Measurements from ENCODE around the gene SORBS1.

SORBS1 gene

DNA sequence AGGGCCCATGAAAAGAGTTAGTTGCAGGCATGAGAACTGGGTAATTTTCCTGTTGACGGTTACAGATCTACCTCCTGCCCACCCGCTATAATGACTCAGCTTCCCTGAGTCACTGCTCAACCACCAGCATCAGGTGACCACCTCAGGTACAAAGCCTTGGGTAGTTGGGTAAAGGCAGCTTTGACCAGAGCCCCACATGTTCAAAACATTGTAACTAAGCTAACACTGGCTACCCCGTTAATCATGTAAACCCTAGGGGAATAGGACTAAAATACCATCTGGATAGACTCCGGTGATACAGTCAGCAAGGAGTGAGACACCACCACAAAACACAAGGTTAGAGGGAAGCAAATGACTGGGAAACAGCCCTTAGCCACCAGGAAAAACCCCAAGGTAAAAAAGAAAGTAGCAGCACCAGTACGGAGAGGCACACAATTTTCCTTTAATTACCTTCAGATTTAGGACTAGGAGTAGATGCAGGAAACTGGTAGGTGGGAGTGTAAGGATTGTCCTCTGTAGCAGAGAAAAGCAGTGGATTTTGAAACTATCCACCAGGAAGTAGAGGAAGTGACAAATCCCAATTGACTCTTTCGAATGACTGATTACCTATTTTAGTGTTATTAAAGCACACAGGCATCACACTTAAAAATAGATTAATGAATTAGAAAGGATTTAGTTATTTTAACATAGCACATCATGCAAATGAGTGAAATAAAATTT lies 166.8 kb downstream of the SORBS1 start:
- Histone ChIP-seq H3K36me3 (ENCODE audit: control insufficient read depth, insufficient read depth, low read length) (peaks cover 3% of the 10 kb centered on the region), H3K9me3 (ENCODE audit: control insufficient read depth, low read length) (no peaks in the 10 kb centered on the region), H3K4me3 (ENCODE audit: insufficient read depth, low read depth, low read length) (no peak overlapping the region), H3K4me1 (ENCODE audit: control insufficient read depth, insufficient read depth, low read length) (peaks cover 3% of the 10 kb centered on the region), H3K27me3 (ENCODE audit: control insufficient read depth, insufficient read depth, low read length, poor library complexity, severe bottlenecking) (no peaks in the 10 kb centered on the region), H3K27ac (ENCODE audit: insufficient read depth, low read depth, low read length, poor library complexity, severe bottlenecking) (no peak overlapping the region)
- WGBS, 2 experiments = 95 to 99% methylated on average over 4 to 6 of the region's 6 CpGs

DNA sequence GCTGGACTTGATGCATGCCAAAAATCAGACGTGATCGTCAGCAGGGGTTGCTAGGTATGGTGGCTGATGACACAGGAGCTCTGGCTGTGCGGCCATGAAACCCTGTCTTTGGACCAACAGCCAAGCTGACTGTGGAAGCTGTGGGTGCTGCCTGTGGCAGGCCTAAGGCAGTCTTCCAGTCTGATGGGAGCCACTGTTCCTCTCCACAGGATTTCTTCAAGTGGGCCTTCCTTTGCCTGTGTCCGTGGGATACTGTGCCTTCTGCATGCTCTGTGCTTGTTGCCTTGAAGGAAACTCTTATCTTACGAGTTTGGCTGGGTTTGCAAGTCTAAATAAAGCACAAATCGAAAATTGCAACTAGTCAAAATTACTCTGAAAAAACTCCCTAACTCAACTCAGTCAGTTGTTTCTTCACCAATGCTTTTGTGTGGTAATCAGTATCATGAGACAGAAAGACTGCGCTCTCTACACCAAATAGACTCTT lies 168.4 kb downstream of the SORBS1 start:
- Histone ChIP-seq H3K27me3 (ENCODE audit: control insufficient read depth, insufficient read depth, low read length, poor library complexity, severe bottlenecking) (no peaks in the 10 kb centered on the region), H3K4me3 (ENCODE audit: insufficient read depth, low read depth, low read length) (no peak overlapping the region), H3K9me3 (ENCODE audit: control insufficient read depth, low read length) (no peaks in the 10 kb centered on the region), H3K36me3 (ENCODE audit: control insufficient read depth, insufficient read depth, low read length) (no peaks in the 10 kb centered on the region), H3K4me1 (ENCODE audit: control insufficient read depth, insufficient read depth, low read length) (peaks cover 3% of the 10 kb centered on the region), H3K27ac (ENCODE audit: insufficient read depth, low read depth, low read length, poor library complexity, severe bottlenecking) (no peak overlapping the region)
- WGBS, 2 experiments = 93% methylated on average over 7 of the region's 7 CpGs

DNA sequence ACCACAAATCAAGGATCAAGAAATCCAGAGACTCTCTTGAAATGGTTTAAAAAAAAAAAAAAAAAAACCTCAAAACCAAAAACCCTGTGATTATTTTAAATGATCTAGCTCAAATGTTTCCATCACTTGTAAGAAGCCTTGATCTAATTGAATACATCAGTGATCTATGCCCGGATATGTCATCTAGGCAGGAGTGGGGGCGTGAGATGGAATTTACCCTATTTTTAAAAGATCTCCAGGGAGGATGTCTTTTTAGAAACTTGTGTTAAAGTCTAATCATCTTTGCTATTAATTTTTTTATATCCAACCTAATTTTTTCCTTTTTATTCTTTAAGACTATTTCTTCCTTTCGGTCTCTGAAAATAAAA lies 169.0 kb downstream of the SORBS1 start:
- Histone ChIP-seq H3K27ac (ENCODE audit: insufficient read depth, low read depth, low read length, poor library complexity, severe bottlenecking) (no peak overlapping the region), H3K27me3 (ENCODE audit: control insufficient read depth, insufficient read depth, low read length, poor library complexity, severe bottlenecking) (no peaks in the 10 kb centered on the region), H3K9me3 (ENCODE audit: control insufficient read depth, low read length) (no peaks in the 10 kb centered on the region), H3K4me3 (ENCODE audit: insufficient read depth, low read depth, low read length) (no peak overlapping the region), H3K36me3 (ENCODE audit: control insufficient read depth, insufficient read depth, low read length) (no peaks in the 10 kb centered on the region), H3K4me1 (ENCODE audit: control insufficient read depth, insufficient read depth, low read length) (peaks cover 3% of the 10 kb centered on the region)
- WGBS, 2 experiments = 100% methylated on average over 2 of the region's 3 CpGs; no CpG with 5 or more reads in 1 of the 2 experiments

DNA sequence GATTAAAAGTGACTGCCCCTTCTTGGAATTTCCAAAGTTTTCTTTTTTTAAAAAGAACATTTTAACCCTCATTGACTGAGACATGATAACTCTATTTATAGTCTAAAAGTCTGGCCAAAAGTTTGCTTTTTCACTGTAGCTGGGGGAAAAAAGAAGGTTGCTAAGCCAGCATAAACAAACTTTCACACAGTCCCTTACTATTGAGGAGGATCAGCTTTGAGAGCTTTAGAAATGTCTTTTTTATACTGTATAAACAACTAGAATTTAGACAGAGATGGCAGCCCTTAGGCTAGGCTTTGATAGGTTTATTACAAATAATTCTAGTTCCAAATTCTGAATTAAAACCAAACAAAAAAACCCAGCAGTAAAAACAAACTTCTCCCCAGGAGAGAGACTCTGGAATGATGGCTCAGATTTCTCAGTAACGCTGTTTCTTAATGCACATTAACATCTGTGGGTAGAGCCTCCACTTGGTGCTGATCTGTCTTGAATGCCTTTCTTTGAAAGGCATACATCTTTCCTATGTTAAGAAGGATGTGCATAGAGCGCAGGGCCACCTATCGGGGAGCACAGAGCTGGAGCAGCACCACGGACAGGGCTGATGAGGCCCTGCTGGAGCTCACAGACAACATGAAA lies 169.5 kb downstream of the SORBS1 start:
- 37 to 42% methylated on average over 4 of the region's 4 CpGs for WGBS, 2 experiments
- Histone ChIP-seq H3K36me3 (ENCODE audit: control insufficient read depth, insufficient read depth, low read length) (no peaks in the 10 kb centered on the region), H3K27me3 (ENCODE audit: control insufficient read depth, insufficient read depth, low read length, poor library complexity, severe bottlenecking) (no peaks in the 10 kb centered on the region), H3K4me1 (ENCODE audit: control insufficient read depth, insufficient read depth, low read length) (peaks cover 3% of the 10 kb centered on the region), H3K9me3 (ENCODE audit: control insufficient read depth, low read length) (no peaks in the 10 kb centered on the region), H3K27ac (ENCODE audit: insufficient read depth, low read depth, low read length, poor library complexity, severe bottlenecking) (no peak overlapping the region), H3K4me3 (ENCODE audit: insufficient read depth, low read depth, low read length) (no peak overlapping the region)

DNA sequence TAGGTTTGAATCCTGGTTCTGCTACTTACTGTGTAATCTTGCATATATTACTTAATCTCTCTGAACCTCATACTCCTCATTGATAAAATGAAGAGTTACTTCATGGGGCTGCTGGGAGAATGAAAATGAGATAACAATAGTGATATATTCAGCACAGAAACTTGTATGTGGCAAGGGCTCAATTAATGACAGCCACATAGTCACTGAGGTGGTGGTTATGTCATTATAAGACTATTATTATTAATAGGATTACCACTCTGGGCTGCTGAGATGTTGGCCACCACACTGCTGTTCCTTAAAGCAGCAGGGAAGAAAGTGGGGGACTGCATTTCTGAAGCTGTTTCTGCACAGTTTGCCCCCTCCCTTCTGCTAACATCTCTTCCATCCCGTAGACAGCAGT lies 170.0 kb downstream of the SORBS1 start:
- Histone ChIP-seq H3K27ac (ENCODE audit: insufficient read depth, low read depth, low read length, poor library complexity, severe bottlenecking) (no peak overlapping the region), H3K36me3 (ENCODE audit: control insufficient read depth, insufficient read depth, low read length) (no peaks in the 10 kb centered on the region), H3K4me3 (ENCODE audit: insufficient read depth, low read depth, low read length) (no peak overlapping the region), H3K9me3 (ENCODE audit: control insufficient read depth, low read length) (no peaks in the 10 kb centered on the region), H3K27me3 (ENCODE audit: control insufficient read depth, insufficient read depth, low read length, poor library complexity, severe bottlenecking) (no peaks in the 10 kb centered on the region), H3K4me1 (ENCODE audit: control insufficient read depth, insufficient read depth, low read length) (peaks cover 3% of the 10 kb centered on the region)
- WGBS, 2 experiments = 92 to 94% methylated on average over 1 of the region's 1 CpG

DNA sequence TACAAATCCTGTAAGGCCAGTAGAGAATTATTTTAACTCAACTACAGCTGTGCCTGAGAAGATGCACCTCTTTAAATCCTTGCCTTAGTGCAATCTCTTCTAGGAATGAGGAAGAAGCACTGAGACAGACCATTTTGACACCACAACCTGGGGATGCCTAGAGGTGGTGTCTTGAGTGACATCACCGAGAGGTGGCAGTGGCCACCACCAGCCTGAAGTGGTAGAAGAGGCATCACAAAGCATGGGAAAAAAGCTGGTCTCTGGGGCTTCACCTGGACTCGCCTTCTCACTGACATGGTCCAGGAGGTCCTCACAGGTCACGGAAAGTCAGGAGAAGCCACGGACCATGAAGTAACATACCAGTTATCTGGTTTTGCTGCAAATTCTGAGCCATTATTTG lies 171.2 kb downstream of the SORBS1 start:
- Histone ChIP-seq H3K27ac (ENCODE audit: insufficient read depth, low read depth, low read length, poor library complexity, severe bottlenecking) (no peak overlapping the region), H3K9me3 (ENCODE audit: control insufficient read depth, low read length) (no peaks in the 10 kb centered on the region), H3K36me3 (ENCODE audit: control insufficient read depth, insufficient read depth, low read length) (no peaks in the 10 kb centered on the region), H3K4me1 (ENCODE audit: control insufficient read depth, insufficient read depth, low read length) (peaks cover 3% of the 10 kb centered on the region), H3K27me3 (ENCODE audit: control insufficient read depth, insufficient read depth, low read length, poor library complexity, severe bottlenecking) (no peaks in the 10 kb centered on the region), H3K4me3 (ENCODE audit: insufficient read depth, low read depth, low read length) (no peak overlapping the region)
- 92 to 94% methylated on average over 4 of the region's 4 CpGs for WGBS, 2 experiments

DNA sequence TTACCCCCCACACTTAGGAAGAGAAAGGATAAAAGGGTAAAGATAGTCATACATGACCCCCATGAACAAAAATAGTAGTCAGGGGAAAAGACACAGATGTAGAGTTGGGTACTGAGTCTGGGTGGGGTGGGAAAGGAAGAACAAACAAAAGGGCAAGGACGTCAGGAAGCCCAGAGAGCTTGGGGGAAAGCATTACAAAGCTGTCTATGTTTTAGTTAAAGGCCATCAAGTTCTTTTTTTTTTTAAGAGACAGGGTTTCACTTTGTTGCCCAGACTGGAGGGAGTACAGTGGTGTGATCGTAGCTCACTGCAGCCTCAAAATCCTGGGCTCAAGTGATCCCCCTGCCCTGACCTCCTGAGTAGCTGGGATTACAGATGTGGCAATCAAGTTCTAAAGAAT lies 172.0 kb downstream of the SORBS1 start:
- no peaks in the 10 kb centered on the region for H3K27me3 ChIP-seq (ENCODE audit: control insufficient read depth, insufficient read depth, low read length, poor library complexity, severe bottlenecking)
- peaks cover 3% of the 10 kb centered on the region for H3K4me1 ChIP-seq (ENCODE audit: control insufficient read depth, insufficient read depth, low read length)
- H3K36me3 ChIP-seq (ENCODE audit: control insufficient read depth, insufficient read depth, low read length) = no peaks in the 10 kb centered on the region
- H3K9me3 ChIP-seq (ENCODE audit: control insufficient read depth, low read length) = no peaks in the 10 kb centered on the region
- 74% methylated on average over 2 of the region's 2 CpGs for WGBS, 2 experiments
- H3K27ac ChIP-seq (ENCODE audit: insufficient read depth, low read depth, low read length, poor library complexity, severe bottlenecking) = no peak overlapping the region
- no peak overlapping the region for H3K4me3 ChIP-seq (ENCODE audit: insufficient read depth, low read depth, low read length)

DNA sequence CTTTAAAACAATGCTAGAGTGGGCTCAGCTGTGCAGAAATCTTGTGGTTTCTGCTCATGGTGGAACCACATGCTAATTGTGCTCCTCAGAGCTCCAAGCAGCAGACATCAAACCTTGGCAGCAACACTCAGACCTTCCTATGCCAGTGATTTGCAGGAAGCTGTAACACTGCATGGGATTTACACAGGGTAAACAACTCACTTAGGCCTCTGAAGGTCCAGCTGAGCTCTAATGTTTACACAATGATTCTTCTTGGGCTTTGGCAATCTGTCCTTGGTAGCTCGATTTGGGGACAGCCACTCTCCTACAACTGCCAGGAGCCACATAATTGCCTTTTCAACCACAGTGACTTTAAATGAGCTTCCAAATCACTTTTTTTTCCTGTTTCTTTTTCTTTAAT lies 172.6 kb downstream of the SORBS1 start:
- WGBS, 2 experiments = 76 to 82% methylated on average over 1 of the region's 1 CpG
- Histone ChIP-seq H3K36me3 (ENCODE audit: control insufficient read depth, insufficient read depth, low read length) (no peaks in the 10 kb centered on the region), H3K4me1 (ENCODE audit: control insufficient read depth, insufficient read depth, low read length) (peaks cover 3% of the 10 kb centered on the region), H3K4me3 (ENCODE audit: insufficient read depth, low read depth, low read length) (no peak overlapping the region), H3K27ac (ENCODE audit: insufficient read depth, low read depth, low read length, poor library complexity, severe bottlenecking) (no peak overlapping the region), H3K27me3 (ENCODE audit: control insufficient read depth, insufficient read depth, low read length, poor library complexity, severe bottlenecking) (no peaks in the 10 kb centered on the region), H3K9me3 (ENCODE audit: control insufficient read depth, low read length) (no peaks in the 10 kb centered on the region)

DNA sequence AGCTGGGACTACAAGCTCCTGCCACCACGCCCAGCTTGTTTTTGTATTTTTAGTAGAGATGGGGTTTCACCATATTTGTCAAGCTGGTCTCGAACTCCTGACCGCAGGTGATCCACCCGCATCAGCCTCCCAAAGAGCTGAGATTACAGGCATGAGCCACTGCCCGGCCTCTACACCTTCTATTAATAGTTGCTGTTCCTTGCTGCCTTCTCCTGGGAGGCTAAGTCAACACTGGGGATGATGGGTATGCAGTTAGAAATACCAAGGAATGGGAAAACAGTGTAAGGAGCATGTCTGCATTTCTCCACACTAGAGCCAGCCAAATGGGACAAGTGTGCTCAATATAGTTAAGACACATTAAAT lies 173.1 kb downstream of the SORBS1 start:
- WGBS, 2 experiments = 94% methylated on average over 5 of the region's 5 CpGs

DNA sequence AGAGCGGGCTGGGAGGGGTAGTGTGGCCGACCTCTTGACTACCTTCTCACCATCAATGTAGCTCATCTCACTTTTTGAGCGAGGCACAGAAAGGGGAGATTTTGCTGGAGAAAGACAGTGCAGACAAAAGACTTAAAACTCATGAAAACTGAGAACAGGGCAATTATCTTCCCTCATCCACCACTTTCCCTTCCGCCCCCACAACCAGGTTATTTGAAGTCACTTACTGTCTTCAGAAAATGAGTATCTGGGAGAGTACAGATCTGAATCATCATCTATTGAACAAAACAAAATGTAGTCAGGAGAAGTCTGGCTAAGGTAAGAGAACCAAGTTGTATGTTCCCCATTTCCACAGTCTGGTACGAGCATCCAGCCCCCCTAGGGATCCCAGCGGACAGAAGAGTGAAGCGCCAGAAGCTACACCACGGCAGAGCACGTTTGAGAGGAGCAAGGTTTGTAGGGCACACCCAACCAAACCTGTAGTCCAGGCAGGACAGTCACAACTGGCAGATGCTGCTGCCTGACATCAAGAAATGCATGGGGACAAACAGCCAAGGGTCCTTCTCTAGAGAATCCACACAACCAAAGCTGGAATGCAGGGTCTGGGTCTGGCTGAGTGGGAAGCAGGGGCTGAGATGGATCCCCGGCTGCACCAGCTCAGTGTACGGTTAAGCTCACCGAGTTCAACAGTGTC lies 177.0 kb downstream of the SORBS1 start:
- WGBS, 2 experiments = 92 to 95% methylated on average over 11 to 12 of the region's 12 CpGs
- Histone ChIP-seq H3K27ac (ENCODE audit: insufficient read depth, low read depth, low read length, poor library complexity, severe bottlenecking) (no peak overlapping the region), H3K4me3 (ENCODE audit: insufficient read depth, low read depth, low read length) (no peak overlapping the region), H3K9me3 (ENCODE audit: control insufficient read depth, low read length) (no peaks in the 10 kb centered on the region), H3K27me3 (ENCODE audit: control insufficient read depth, insufficient read depth, low read length, poor library complexity, severe bottlenecking) (no peaks in the 10 kb centered on the region), H3K36me3 (ENCODE audit: control insufficient read depth, insufficient read depth, low read length) (peaks cover 3% of the 10 kb centered on the region), H3K4me1 (ENCODE audit: control insufficient read depth, insufficient read depth, low read length) (no peaks in the 10 kb centered on the region)

More for the DNA sequence above, 173.1 kb downstream of the SORBS1 start:
- Histone ChIP-seq H3K4me1 (ENCODE audit: control insufficient read depth, insufficient read depth, low read length) (peaks cover 3% of the 10 kb centered on the region), H3K4me3 (ENCODE audit: insufficient read depth, low read depth, low read length) (no peak overlapping the region), H3K27ac (ENCODE audit: insufficient read depth, low read depth, low read length, poor library complexity, severe bottlenecking) (no peak overlapping the region), H3K9me3 (ENCODE audit: control insufficient read depth, low read length) (no peaks in the 10 kb centered on the region), H3K36me3 (ENCODE audit: control insufficient read depth, insufficient read depth, low read length) (no peaks in the 10 kb centered on the region), H3K27me3 (ENCODE audit: control insufficient read depth, insufficient read depth, low read length, poor library complexity, severe bottlenecking) (no peaks in the 10 kb centered on the region)
